B cell (primary cell): ENCODE data around the gene MRPL14.

ENCODE experiments used
- EZH2 ChIP-seq: IDR thresholded peaks from 2 replicates; pipeline ENCODE4 v1.6.1; 2012; ENCODE audit warnings: borderline replicate concordance, low read depth, mild to moderate bottlenecking, moderate library complexity, low read length; ENCODE audit not compliant: insufficient read depth, poor library complexity, severe bottlenecking
- TF ChIP-seq, protein P1 (sequence below): fragments of 200-600 bp; IDR thresholded peaks from one replicate; pipeline ENCODE4 v1.8.0; 2022; ENCODE audit warnings: antibody characterized with exemption, mild to moderate bottlenecking

DNA sequence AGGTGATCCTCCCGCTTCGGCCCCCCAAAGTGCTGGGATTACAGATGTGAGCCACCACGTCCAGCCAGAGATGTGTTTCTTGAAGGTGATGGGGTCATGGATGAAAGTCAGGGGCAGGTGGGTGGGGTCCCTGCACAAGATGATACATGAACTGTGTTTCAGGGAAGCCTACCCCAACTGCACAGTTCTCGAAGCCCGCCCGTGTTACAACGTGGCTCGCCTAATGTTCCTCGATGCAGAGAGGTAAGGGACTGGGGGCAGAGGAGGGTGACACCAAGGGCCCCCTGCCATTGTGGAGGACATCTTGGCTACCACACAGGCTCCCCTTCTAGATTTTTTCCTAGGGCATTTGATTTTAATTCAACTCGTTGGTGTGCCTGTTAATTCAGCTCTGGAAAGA lies 19.4 kb upstream of the MRPL14 start:
- TF ChIP-seq, protein P1, sequence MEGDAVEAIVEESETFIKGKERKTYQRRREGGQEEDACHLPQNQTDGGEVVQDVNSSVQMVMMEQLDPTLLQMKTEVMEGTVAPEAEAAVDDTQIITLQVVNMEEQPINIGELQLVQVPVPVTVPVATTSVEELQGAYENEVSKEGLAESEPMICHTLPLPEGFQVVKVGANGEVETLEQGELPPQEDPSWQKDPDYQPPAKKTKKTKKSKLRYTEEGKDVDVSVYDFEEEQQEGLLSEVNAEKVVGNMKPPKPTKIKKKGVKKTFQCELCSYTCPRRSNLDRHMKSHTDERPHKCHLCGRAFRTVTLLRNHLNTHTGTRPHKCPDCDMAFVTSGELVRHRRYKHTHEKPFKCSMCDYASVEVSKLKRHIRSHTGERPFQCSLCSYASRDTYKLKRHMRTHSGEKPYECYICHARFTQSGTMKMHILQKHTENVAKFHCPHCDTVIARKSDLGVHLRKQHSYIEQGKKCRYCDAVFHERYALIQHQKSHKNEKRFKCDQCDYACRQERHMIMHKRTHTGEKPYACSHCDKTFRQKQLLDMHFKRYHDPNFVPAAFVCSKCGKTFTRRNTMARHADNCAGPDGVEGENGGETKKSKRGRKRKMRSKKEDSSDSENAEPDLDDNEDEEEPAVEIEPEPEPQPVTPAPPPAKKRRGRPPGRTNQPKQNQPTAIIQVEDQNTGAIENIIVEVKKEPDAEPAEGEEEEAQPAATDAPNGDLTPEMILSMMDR, result no peak
- no peak for TF ChIP-seq EZH2
